ENCODE results near the gene UTF1.

DNA sequence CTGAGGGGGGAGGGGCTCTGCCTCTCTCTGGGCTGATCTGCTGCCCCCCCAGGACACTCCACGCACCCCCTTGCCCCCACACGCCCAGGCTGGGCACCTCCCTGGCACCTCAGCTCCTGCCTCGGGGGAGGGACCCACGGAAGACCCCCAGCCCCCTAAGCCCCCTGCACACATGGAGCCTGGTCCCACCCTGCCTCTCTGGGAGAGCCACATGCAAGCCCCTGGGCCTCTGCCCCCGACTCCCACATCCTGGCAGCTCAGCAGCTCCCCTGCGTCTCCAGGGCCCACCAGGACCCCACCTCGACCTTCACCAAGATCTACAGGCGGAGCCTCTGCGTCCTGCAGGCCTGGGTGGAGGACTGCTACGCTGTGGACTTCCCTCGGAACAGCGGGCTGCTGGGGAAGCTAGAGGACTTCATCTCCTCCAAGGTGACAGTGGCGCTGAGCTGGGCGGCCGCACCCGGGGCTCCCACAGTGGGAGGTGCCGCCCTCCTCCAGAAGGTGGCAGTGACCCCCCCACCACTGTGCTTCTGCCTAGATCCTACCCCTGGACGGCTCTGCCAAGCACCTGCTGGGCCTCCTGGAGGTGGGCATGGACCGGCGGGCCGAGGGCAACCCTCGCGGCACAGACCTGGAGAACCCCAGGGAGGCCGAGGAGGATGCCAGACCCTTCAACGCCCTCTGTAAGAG, 18.7 kb upstream of the UTF1 start:
- TF ChIP-seq EZH2 (IDR thresholded peaks at IDR 0.05; ENCODE audit: insufficient read depth, poor library complexity, severe bottlenecking): no peak
- TF ChIP-seq EZH2phosphoT487 (IDR thresholded peaks at IDR 0.05; ENCODE audit: insufficient read depth, low read depth): no peak

Measured in GM23248 (cell line).